Vagina (tissue), 2 donors: ENCODE measurements around the gene NINJ1.

Experiments
- POLR2A ChIP-seq, 2 donors: fragments of 450-650 bp; IDR thresholded peaks; one replicate each; pipeline ENCODE4 v1.6.1; 2017; ENCODE audit warnings: antibody characterized with exemption in 2 of 2, mild to moderate bottlenecking in 2 of 2, moderate library complexity in 2 of 2
- POLR2AphosphoS5 ChIP-seq, 2 donors: sonication (generic); formaldehyde crosslinking; IDR thresholded peaks; one replicate each; pipeline ENCODE4 v1.9.0; 2017; ENCODE audit warnings: antibody characterized with exemption in 2 of 2, mild to moderate bottlenecking in 2 of 2, low read depth in 1 of 2; ENCODE audit not compliant: insufficient read depth in 1 of 2
- TF ChIP-seq, protein P1 (sequence below), 3 experiments: fragments of 450-650 bp in 2 of 3; fragments of 200-600 bp in 1 of 3; sonication (generic) in 1 of 3; IDR thresholded peaks; one replicate each; pipeline ENCODE4 v1.5.1; 2017 to 2019; ENCODE audit warnings: antibody characterized with exemption in 3 of 3, mild to moderate bottlenecking in 2 of 3, moderate library complexity in 2 of 3

DNA sequence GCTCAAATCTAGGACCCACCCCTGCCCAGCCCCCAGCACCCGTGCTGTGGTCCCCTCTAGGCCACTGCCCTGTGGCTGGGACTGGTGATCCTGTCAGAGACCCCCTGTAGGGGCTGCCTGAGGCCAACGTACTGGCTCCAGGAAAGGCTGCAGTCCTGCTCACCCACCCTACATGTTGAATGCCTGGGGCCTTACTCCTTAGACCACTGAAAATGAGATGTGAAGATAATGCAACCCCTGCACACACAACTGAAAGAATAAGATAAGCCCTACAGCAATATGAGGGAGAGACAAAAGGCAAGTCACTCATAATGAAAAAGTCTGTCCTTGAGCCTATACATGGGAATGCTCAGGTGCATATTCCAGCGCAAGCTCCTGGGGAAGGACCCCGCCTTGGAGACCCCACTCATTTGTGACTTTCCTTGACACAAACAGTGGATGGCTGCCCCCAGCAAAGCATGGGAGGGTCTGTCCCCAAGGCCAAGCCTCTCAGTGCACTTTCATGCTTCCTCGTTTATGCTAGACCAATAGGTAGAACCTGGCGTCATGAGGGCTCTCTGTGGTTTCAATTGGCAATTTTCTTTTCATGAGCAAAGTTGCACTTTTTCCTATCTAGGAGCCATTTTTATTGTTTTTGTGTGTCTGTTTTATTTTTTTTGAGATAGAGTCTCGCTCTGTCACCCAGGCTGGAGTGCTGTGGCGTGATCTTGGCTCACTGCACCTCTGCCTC is 37.4 kb upstream of the NINJ1 start:
- TF ChIP-seq POLR2A (IDR thresholded peaks at IDR 0.05) (no peak), POLR2AphosphoS5 (IDR thresholded peaks at IDR 0.05; ENCODE audit: insufficient read depth in 1 of 2, low read depth in 1 of 2) (no peak)
- TF ChIP-seq, protein P1, sequence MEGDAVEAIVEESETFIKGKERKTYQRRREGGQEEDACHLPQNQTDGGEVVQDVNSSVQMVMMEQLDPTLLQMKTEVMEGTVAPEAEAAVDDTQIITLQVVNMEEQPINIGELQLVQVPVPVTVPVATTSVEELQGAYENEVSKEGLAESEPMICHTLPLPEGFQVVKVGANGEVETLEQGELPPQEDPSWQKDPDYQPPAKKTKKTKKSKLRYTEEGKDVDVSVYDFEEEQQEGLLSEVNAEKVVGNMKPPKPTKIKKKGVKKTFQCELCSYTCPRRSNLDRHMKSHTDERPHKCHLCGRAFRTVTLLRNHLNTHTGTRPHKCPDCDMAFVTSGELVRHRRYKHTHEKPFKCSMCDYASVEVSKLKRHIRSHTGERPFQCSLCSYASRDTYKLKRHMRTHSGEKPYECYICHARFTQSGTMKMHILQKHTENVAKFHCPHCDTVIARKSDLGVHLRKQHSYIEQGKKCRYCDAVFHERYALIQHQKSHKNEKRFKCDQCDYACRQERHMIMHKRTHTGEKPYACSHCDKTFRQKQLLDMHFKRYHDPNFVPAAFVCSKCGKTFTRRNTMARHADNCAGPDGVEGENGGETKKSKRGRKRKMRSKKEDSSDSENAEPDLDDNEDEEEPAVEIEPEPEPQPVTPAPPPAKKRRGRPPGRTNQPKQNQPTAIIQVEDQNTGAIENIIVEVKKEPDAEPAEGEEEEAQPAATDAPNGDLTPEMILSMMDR (IDR thresholded peaks at IDR 0.05) = no peak
